Stimulated activated CD4-positive, alpha-beta T cell treated with anti-CD3 and anti-CD28 coated beads, Interleukin-2, amount 100 ng/mL, for 48 hours (primary cell): ENCODE data around the gene ITCH.
"Not testable (repeated sequence)": the region's sequence is repeated elsewhere in the genome, so short reads cannot be mapped to it uniquely, and the experiment has no call there.

ENCODE experiments used
- DNase-seq, 2 donors: peaks; one replicate each; pipeline ENCODE4 v3.0.0-alpha.2; 2020

The ITCH gene

GRCh38 chr20:34363062-34363464, at the start of gene ITCH:
ITCH (plus strand) TSS chr20:34363273; CDS start chr20:34393812, 30,539 bp downstream.
- peak; percentile 86 to 87 for DNase-seq

- no peak for DNase-seq
Observed at GRCh38 chr20:34315236-34315635, 47.8 kb upstream of the ITCH start.

GRCh38 chr20:34316196-34316814, 46.8 kb upstream of the ITCH start:
- no peak for DNase-seq

GRCh38 chr20:34318609-34319443, 44.2 kb upstream of the ITCH start:
- no peak for DNase-seq

GRCh38 chr20:34320861-34321260, 42.2 kb upstream of the ITCH start:
- no peak for DNase-seq

GRCh38 chr20:34322267-34323105, 40.6 kb upstream of the ITCH start:
- DNase-seq: no peak

GRCh38 chr20:34324541-34324940, 38.5 kb upstream of the ITCH start:
- no peak for DNase-seq

- DNase-seq: not testable (repeated sequence)
Observed at GRCh38 chr20:34328207-34328606, 34.9 kb upstream of the ITCH start.

- DNase-seq: no peak
Observed at GRCh38 chr20:34328928-34329677, 34.0 kb upstream of the ITCH start.

- DNase-seq: not testable (repeated sequence)
Observed at GRCh38 chr20:34330861-34331544, 32.1 kb upstream of the ITCH start.

GRCh38 chr20:34331838-34332237, 31.2 kb upstream of the ITCH start:
- DNase-seq: no peak

GRCh38 chr20:34332262-34332920, 30.7 kb upstream of the ITCH start:
- no peak for DNase-seq

- no peak for DNase-seq
Observed at GRCh38 chr20:34333786-34334185, 29.3 kb upstream of the ITCH start.

GRCh38 chr20:34334654-34335407, 28.2 kb upstream of the ITCH start:
- DNase-seq: no peak

- DNase-seq: no peak
Observed at GRCh38 chr20:34337544-34337943, 25.5 kb upstream of the ITCH start.

- no peak for DNase-seq
Observed at GRCh38 chr20:34337982-34338726, 24.9 kb upstream of the ITCH start.

GRCh38 chr20:34340726-34341125, 22.3 kb upstream of the ITCH start:
- DNase-seq: not testable (repeated sequence)

- not testable (repeated sequence) for DNase-seq
Observed at GRCh38 chr20:34341199-34341598, 21.9 kb upstream of the ITCH start.

- no peak for DNase-seq
Observed at GRCh38 chr20:34343458-34344211, 19.4 kb upstream of the ITCH start.
